A673 (cell line): ENCODE measurements around the gene DYNLT2B.

Experiments used
- EZH2 ChIP-seq: fragments of 200-600 bp; sonication (generic); IDR thresholded peaks from 2 replicates; pipeline ENCODE4 v1.6.1; 2017; ENCODE audit warnings: borderline replicate concordance, low read depth, mild to moderate bottlenecking, mixed read lengths, antibody characterized with exemption, low read length; ENCODE audit not compliant: poor library complexity, severe bottlenecking
- TF ChIP-seq, protein P1 (sequence below): fragments of 300-800, 200-600 bp; sonication (generic); conservative IDR thresholded peaks from 2 replicates; pipeline ENCODE4 v1.5.1; 2017; ENCODE audit warnings: low read depth, mild to moderate bottlenecking, antibody characterized with exemption, low read length, moderate library complexity, mixed read lengths

DNA sequence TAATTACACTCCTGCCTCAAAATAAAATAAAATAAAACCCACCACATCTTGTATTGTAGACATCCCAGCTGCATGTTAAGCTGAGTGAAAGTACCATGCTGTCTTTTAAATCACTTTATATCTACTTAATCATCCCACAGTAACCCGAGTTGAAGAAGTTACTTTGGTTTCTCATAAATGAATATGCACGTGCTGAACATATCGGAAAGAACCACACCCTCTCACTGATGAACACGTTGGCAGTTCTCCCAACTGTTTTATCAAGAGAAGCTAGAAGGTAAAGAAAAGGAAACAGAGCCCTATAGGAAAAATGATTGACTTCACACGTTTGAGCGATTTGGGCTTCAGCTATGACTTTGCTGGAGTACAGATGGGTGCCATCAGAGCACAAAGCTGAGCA lies 36.1 kb upstream of the DYNLT2B start:
- TF ChIP-seq, protein P1, sequence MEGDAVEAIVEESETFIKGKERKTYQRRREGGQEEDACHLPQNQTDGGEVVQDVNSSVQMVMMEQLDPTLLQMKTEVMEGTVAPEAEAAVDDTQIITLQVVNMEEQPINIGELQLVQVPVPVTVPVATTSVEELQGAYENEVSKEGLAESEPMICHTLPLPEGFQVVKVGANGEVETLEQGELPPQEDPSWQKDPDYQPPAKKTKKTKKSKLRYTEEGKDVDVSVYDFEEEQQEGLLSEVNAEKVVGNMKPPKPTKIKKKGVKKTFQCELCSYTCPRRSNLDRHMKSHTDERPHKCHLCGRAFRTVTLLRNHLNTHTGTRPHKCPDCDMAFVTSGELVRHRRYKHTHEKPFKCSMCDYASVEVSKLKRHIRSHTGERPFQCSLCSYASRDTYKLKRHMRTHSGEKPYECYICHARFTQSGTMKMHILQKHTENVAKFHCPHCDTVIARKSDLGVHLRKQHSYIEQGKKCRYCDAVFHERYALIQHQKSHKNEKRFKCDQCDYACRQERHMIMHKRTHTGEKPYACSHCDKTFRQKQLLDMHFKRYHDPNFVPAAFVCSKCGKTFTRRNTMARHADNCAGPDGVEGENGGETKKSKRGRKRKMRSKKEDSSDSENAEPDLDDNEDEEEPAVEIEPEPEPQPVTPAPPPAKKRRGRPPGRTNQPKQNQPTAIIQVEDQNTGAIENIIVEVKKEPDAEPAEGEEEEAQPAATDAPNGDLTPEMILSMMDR, result no peak
- TF ChIP-seq EZH2, result no peak
